ENCODE results near the gene TMEM31.
A peak's percentile ranks its signal among the peaks of the same experiment; 100 is the strongest.

DNA sequence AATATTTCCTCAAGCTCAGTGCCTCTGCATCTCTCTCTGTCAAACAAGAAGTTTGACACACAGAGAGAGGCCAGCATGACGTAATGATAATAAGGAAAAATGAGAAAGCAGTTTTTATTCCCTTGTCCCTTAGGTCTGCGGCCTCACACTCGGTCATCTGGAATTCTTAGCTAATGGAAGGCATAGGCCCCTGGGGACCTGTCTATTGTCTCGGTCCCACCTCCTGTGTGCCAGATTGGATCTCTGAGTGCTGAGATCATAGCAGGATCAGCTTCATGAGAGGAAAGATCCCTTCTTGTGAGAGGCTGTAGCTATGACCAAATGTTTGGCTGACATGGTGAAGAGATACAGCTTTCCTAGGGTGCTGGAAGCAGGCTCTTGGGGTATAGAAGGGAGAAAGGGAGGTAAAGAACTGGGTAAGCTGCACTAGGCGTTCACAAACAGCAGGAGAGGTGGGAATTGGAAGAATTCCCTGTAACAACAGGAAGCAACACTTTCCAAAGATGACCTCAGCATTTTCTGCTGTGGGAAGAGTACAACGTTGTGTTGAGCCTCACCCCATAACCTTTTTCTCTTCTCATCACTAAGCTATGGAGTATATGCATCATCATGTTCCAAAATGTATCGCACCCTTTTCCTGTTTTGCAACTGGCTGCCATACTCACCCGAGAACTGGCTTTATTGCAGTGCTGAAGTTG lies 20.2 kb downstream of the TMEM31 start:
- TF ChIP-seq, protein P1, sequence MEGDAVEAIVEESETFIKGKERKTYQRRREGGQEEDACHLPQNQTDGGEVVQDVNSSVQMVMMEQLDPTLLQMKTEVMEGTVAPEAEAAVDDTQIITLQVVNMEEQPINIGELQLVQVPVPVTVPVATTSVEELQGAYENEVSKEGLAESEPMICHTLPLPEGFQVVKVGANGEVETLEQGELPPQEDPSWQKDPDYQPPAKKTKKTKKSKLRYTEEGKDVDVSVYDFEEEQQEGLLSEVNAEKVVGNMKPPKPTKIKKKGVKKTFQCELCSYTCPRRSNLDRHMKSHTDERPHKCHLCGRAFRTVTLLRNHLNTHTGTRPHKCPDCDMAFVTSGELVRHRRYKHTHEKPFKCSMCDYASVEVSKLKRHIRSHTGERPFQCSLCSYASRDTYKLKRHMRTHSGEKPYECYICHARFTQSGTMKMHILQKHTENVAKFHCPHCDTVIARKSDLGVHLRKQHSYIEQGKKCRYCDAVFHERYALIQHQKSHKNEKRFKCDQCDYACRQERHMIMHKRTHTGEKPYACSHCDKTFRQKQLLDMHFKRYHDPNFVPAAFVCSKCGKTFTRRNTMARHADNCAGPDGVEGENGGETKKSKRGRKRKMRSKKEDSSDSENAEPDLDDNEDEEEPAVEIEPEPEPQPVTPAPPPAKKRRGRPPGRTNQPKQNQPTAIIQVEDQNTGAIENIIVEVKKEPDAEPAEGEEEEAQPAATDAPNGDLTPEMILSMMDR (conservative IDR thresholded peaks at IDR 0.05; ENCODE audit: low read depth, low read length) = no peak
- TF ChIP-seq POLR2A (IDR thresholded peaks at IDR 0.05; ENCODE audit: low read depth, low read length) (no peak), MAFK (IDR thresholded peaks at IDR 0.05; ENCODE audit: low read depth, low read length) (peak; percentile 79), CEBPB (IDR thresholded peaks at IDR 0.05; ENCODE audit: low read depth, low read length) (peak; percentile 85), MXI1 (IDR thresholded peaks at IDR 0.05; ENCODE audit: borderline replicate concordance, low read depth, low read length) (no peak), RCOR1 (IDR thresholded peaks at IDR 0.05; ENCODE audit: insufficient replicate concordance, low read length) (no peak), NFE2L2 (IDR thresholded peaks at IDR 0.05; ENCODE audit: low read depth, low read length) (peak; percentile 57), RAD21 (IDR thresholded peaks at IDR 0.05; ENCODE audit: low read length) (no peak)
- TF ChIP-seq, protein P2, sequence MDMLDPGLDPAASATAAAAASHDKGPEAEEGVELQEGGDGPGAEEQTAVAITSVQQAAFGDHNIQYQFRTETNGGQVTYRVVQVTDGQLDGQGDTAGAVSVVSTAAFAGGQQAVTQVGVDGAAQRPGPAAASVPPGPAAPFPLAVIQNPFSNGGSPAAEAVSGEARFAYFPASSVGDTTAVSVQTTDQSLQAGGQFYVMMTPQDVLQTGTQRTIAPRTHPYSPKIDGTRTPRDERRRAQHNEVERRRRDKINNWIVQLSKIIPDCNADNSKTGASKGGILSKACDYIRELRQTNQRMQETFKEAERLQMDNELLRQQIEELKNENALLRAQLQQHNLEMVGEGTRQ (IDR thresholded peaks at IDR 0.05; ENCODE audit: low read depth, low read length) = no peak
- TF ChIP-seq, protein P3, sequence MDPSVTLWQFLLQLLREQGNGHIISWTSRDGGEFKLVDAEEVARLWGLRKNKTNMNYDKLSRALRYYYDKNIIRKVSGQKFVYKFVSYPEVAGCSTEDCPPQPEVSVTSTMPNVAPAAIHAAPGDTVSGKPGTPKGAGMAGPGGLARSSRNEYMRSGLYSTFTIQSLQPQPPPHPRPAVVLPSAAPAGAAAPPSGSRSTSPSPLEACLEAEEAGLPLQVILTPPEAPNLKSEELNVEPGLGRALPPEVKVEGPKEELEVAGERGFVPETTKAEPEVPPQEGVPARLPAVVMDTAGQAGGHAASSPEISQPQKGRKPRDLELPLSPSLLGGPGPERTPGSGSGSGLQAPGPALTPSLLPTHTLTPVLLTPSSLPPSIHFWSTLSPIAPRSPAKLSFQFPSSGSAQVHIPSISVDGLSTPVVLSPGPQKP (IDR thresholded peaks at IDR 0.05; ENCODE audit: borderline replicate concordance, low read depth, low read length) = no peak

All from IMR-90 (cell line).